LNCAP (cell line): ENCODE results near the gene SLC8B1.

Source experiments
- CTCF ChIP-seq: fragments of 450-650 bp; IDR thresholded peaks from 2 replicates; pipeline ENCODE4 v1.5.1; 2017; ENCODE audit warnings: mild to moderate bottlenecking

SLC8B1 gene

GRCh38 chr12:113372371-113372770, 37.5 kb upstream of the SLC8B1 start:
- no peak for TF ChIP-seq CTCF

GRCh38 chr12:113371808-113372207, 36.9 kb upstream of the SLC8B1 start:
- TF ChIP-seq CTCF = no peak

- TF ChIP-seq CTCF = no peak
These were observed 36.2 kb upstream of the SLC8B1 start for GRCh38 chr12:113370923-113371682.

GRCh38 chr12:113369391-113369985, 34.6 kb upstream of the SLC8B1 start:
- no peak for TF ChIP-seq CTCF

GRCh38 chr12:113368331-113368730, 33.4 kb upstream of the SLC8B1 start:
- TF ChIP-seq CTCF = no peak

- TF ChIP-seq CTCF = no peak
These were observed 31.9 kb upstream of the SLC8B1 start for GRCh38 chr12:113366827-113367226.

- no peak for TF ChIP-seq CTCF
These were observed 30.9 kb upstream of the SLC8B1 start for GRCh38 chr12:113365639-113366395.
